A673 (cell line): ENCODE data around the gene ADD3.

Experiments used
- CTCF ChIP-seq: fragments of 300-800, 200-600 bp; sonication (generic); conservative IDR thresholded peaks from 2 replicates; pipeline ENCODE4 v1.5.1; 2017; ENCODE audit warnings: low read depth, mild to moderate bottlenecking, antibody characterized with exemption, low read length, moderate library complexity, mixed read lengths
- EZH2 ChIP-seq: fragments of 200-600 bp; sonication (generic); IDR thresholded peaks from 2 replicates; pipeline ENCODE4 v1.6.1; 2017; ENCODE audit warnings: borderline replicate concordance, low read depth, mild to moderate bottlenecking, mixed read lengths, antibody characterized with exemption, low read length; ENCODE audit not compliant: poor library complexity, severe bottlenecking

DNA sequence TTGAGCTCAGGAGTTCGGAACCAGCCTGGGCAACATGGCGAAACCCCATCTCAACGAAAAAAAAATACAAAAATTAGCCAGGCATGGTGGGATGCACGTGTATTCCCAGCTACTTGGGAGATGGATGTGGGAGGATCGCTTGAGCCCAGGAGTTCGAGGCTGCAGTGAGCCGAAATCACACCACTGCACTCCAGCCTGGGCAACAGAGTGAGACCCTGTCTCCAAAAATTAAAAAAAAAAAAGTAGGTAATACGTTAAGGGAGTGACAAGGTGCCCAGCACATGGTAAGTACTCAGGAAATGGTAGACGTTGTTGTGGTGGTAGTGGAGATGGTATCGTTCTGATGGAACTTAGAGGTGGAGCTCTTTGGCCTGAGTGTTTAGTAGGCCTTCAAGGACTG lies 43.5 kb upstream of the ADD3 start:
- TF ChIP-seq CTCF (no peak), EZH2 (no peak)
